Activated T-cell treated with anti-CD3 and anti-CD28 coated beads for 4 hours (primary cell): Measurements from ENCODE around the gene MICA.
"Not testable (repeated sequence)": the region's sequence is repeated elsewhere in the genome, so short reads cannot be mapped to it uniquely, and the experiment has no call there.

ENCODE experiments used
- DNase-seq: peaks from one replicate; pipeline ENCODE4 v3.0.0-alpha.2; 2020

MICA gene

DNA sequence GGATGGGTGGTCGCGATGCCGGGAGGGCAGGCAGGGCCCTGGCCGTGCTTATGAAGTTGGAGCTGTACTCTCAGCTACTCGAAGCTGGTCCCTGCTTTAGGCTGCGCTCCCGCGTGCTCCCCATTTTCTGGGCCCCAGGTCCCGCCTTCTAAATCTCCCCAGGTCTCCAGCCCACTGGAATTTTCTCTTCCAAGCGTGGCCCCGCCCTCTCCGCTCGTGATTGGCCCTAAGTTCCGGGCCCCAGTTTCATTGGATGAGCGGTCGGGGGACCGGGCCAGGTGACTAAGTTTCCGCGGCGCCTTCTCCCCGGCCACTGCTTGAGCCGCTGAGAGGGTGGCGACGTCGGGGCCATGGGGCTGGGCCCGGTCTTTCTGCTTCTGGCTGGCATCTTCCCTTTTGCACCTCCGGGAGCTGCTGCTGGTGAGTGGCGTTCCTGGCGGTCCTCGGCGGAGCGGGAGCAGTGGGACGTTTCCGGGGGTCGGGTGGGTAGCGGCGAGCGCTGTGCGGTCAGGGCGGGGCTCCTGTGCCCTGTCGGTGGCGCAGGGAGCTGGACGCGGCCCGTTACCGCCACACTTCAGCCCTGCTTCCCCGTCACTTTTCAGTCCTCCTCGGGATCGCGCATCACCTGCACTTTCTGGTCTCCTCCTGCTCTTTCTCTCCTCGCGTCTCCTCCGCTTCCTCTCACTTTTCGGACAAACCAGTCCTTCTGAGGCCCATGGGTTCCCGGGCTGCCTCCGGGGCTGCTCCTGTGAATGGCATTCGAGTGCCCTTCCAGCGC, at the start of gene MICA:
TSS of gene MICA (plus strand) at position 313 of the 778 bp plus-strand sequence. CDS start at position 351, 38 bp downstream.
- peak; percentile 47 for DNase-seq

DNA sequence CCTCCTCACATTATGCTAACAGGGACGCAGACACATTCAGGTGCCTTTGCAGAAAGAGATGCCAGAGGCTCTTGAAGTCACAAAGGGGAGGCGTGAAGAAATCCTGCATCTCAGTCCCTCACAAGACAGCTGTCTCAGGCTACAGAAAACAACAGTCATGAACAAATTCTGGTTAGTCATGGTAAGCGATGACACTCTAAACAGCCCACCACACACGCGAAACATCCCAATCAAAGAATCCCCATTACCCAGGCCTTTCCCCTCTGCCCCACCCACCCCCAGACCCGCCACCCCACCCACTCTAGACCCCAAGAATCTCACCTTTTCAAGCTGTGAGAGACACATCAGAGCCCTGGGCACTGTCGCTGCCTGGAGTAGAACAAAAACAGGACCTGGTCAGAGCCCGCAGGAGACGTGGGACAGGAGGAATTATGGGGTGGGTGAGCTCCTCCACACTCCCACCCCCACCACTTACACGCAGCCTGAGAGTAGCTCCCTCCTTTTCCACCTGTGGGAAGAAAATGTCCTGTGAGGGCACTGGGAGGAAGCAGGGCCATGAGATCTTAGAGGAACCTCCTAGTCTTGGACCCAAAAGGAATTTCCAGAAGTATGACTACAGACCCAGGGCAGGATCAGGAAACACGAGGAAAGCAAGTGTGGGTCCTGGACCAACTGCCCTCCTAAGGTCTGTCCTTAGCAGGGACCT, 49.1 kb upstream of the MICA start:
- DNase-seq, result no peak

DNA sequence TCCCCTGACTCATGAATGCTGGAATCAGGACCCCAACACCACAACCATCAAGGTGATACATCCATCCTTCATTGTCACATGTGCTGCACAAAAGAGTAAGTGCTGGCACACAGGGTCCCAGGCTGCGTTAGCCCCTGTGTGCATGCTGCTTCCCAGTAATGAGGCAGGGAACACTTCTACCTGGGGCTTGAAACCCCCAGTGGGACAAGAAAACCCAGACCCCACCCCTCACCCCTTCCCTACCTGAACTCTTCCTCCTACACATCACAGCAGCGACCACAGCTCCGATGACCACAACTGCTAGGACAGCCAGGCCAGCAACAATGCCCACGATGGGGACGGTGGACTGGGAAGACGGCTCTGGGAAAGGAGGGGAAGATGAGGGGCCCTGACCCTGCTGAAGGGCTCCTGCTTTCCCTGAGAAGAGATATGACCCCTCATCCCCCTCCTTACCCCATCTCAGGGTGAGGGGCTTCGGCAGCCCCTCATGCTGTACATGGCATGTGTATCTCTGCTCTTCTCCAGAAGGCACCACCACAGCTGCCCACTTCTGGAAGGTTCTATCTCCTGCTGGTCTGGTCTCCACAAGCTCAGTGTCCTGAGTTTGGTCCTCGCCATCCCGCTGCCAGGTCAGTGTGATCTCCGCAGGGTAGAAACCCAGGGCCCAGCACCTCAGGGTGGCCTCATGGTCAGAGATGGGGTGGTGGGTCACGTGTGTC, 48.4 kb upstream of the MICA start:
- DNase-seq, result no peak

DNA sequence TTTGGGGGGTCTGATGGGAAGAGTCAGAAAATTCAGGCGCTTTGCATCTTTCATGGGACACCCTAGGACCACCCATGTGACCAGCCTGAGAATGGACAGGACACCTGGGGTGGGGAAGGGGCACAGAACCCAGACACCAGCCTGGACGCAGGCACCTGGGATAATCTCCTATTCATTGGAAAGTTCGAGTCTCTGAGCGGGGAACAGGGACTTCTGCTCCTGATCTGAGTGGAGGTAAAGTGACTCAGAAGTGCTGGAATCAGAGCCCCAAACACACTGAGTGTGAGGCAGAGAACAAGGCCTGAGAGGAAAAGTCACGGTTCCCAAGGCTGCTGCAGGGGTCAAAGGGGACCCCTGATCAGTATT, 47.8 kb upstream of the MICA start:
- no peak for DNase-seq

DNA sequence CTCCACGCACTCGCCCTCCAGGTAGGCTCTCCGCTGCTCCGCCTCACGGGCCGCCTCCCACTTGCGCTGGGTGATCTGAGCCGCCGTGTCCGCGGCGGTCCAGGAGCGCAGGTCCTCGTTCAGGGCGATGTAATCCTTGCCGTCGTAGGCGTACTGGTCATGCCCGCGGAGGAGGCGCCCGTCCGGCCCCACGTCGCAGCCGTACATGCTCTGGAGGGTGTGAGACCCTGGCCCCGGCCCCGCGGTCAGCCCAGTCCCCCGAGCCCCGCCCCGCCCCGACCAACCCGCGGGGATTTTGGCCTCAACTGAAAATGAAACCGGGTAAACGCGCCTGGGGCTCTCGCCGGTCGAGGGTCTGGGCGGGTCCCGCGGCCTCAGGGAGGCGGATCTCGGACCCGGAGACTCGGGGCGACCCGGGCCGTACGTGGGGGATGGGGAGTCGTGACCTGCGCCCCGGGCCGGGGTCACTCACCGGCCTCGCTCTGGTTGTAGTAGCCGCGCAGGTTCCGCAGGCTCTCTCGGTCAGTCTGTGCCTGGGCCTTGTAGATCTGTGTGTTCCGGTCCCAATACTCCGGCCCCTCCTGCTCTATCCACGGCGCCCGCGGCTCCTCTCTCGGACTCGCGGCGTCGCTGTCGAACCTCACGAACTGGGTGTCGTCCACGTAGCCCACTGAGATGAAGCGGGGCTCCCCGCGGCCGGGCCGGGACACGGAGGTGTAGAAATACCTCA, 47.0 kb upstream of the MICA start:
- DNase-seq, result no peak

DNA sequence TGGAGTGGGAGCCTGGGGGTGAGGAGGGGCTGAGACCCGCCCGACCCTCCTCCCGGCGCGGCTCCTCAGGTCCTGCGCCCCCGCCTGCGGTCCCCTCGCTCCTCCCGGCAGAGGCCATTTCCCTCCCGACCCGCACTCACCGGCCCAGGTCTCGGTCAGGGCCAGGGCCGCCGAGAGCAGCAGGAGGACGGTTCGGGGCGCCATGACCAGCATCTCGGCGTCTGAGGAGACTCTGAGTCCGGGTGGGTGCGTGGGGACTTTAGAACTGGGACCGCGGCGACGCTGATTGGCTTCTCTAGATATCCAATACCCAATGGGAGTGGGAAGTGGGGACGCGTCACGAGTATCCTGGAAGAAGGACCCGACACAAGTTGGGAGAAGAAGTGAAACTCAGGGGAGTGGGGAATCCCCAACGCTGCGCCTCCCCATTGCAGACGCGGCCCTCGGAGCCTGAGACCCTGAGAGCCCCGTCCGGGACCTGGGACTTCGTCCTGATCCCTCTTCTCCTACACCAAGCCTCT, 46.4 kb upstream of the MICA start, which contains the start of gene HLA-B:
TSS of gene HLA-B (minus strand) at position 234 of the 521 bp plus-strand sequence. CDS start at position 213, 21 bp downstream.
- DNase-seq, result peak; percentile 69

DNA sequence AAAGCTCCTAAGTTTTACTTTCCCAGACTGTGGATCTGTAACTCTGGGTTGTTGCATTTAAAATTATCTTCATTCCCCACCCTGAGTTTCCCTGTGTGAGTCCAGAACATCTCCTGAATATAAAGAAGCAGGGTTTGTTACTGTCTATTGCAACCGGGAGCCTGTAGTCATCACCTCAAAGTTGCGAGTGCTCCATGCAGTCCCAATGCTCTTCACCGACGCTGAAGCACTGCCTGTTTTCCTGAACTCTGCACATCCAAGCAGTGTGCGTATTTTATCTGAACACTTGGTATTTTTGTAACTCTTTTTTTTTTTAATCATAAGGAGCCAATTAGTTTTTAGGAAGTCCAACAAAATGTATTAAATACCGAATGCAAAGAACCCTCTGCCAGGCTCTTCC, 45.5 kb upstream of the MICA start:
- no peak for DNase-seq

DNA sequence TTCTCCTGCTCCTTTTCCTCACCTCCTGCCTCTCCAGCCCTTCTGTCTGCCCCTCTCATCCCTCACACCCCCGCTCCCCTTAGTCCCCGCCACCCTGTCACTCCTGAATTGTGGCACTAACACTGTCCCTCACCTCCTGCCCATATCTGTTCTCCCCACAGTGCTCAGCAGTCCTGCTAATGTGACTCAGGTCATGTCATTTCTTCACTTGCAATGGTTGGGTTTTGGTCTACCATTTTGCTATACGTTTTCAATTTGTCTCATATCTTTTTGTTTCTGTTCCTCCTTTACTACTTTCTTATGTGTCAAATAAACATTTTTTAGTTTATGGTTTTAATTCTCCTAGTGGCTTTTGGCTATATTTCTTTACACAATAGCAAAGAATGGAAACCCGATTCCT, 45.1 kb upstream of the MICA start:
- no peak for DNase-seq

DNA sequence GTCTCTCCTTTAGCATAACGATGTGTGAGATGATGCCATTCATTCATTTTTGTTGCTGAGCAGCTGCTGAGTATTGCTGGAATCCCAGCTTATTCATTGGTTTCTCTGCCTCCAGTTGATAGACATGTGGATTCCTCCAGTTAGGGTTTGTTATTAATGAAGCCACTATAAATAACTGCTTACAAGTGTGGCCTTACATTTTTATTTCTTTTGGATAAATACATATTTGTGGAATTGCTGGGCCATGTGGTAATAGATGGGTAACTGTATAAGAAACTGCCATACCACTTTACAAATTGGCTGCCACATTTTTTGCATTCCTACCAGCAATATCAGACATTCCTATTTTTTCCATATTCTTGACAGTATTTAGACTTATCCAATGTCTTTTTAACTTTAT, 43.8 kb upstream of the MICA start:
- DNase-seq, result no peak

DNA sequence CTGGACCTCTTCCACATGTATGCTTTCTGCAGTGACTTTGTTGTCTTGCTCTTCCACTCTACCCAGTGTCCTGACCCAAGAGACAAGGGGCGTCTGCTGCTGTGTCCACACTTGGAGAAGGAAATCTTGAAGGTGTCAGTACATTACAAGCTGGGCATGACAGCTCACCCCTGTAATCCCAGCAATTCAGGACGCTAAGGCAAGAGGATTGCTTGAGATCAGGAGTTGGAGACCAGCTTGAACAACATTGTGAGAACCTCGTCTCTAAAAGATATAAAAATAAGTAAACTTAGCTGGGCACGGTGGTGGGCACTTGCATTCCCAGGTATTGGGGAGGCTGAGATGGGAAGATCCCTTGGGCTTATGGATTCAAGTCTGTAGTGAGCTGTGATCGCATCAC, 40.6 kb upstream of the MICA start:
- no peak for DNase-seq

DNA sequence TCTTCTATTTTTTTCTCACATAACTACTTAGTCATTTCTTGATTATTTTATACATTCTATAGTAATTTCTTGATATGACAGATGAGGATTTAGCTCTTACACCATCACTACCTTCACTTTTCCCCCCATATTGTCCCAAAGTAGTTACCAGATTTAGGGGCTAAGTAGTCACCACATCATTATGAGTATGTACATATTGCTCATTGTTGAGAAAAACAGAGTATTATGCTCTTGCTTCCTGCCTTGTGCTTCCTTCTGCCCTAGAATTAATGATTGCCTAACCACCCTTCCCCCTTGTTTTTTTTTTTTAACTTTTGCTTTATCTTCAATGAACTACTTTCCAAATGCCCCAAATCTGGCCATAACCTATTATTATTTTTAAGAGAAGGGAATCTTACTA, 39.6 kb upstream of the MICA start:
- no peak for DNase-seq

DNA sequence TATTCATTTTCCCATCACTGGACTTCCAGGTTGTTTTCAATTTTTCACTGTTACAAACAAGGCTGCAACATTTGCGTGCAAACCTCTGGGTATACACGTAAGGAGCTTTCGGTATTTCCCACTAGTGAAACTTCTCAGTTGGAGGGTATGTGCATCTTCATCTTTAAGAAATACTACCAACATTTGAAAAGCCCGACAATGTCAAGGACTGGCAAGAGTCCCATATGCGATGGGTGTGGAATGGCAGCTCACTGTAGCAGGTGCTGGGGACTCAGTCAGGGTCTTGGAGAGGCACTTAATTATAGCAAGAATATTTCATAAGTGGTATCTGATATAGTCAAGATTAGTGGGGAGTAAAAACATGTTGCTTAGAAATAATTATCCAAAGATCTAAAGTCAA, 37.5 kb upstream of the MICA start:
- DNase-seq, result no peak

DNA sequence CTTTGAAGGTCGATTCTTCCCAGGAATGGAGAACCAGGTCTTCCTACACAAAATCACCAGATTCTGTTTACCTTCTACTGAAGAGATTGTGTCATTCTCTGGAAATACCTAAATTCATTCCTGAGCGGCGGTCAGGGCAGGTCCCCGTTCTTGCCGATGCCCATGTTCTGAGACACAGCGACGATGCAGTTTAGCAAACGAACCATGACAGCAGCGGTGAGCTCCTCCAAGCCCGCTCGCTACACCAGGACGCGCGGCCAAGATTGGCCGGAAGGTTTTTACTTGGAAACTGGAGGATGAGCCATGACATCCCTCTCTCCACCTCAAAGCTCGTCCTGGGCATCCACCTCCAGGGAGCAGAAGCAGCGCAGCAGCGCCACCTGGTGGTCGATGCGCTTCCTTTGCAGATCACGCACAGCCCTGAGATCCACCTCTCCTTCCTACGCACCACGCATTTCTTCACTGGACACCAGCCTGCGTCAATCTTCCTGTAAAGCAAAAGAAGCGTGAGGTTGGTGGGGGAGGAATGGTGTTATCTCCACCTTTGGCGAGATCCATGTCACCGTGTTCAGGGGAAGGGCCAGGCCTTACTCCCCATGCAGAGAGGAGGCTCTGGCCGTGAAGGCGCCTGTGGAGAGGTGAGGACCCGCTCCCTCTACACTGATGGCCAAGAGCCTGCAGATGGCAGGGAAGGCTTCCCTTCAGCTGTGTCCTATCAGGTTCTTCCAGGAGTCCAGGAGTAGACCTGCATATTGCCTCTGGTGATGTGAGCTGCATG, 36.5 kb upstream of the MICA start:
- DNase-seq, result peak; percentile 84

DNA sequence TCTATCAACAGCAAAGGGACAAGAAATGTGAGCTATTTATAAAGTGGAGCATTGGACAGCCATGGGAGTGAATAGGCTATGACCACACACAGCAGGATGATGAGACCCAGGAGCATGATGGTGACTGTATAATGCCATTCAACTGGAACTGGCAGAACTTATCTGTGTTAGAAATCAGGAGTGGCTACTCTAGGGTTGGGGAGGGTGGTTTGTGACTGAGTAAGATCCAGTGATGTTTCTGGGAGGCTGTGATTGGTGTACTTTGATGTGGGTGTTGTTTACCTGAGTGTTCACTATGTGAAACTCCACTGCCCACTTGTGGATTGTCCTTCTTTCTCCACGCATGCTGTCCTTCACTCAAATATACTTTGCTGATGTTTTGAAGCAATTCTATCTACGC, 34.9 kb upstream of the MICA start:
- DNase-seq, result no peak

DNA sequence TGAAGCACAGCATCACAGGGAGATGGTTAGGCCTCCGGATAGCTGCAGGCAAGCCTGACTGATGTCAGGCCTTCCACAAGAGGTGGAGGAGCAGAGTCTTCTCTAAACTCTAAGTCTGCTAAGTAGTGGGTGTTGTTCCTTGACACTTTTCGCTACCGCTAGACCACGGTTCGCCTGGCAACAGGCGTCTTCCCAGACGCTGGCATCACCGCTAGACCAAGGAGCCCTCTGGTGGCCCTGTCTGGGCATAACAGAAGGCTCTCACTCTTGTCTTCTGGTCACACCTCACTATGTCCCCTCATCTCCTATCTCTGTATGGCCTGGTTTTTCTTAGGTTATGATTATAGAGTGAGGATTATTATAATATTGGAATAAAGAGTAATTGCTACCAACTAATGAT, 29.3 kb upstream of the MICA start:
- not testable (repeated sequence) for DNase-seq

DNA sequence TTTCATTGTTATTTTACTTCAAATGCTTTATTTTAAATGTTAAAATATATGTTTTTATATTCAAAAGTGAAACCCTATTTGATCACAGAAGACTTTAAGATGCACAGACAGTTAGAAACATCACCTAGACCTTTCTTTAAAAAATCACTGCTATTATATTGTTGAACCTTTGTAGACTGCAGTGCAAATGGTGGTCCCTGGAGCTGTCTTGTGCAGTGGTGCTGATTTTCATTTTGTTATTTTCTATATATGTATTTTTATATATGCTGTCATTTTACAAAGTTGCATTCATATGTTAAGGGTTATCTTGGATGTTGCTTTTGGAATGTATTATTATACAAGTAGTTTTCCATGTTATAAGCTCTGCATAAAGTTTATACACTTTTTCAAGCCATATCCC, 27.7 kb upstream of the MICA start:
- no peak for DNase-seq

DNA sequence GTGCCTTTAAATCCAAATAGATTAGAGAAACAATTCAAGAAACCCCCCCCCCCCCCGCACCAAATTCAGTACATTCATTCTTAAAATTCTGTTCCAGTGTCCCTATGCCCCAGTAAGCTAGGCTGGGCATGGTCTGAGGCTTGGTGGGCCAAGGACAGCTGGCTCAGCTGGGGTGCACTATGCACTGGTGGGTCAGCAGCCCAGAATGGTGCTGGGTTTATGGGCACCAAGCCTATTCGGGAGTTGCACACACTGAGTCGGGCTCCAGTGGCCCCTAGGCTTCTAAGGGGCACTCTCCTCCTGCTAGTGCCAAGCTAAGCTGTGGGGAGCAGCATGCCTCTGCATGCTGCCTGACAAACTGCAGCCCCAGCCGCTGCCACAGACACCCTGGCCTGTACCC, 26.4 kb upstream of the MICA start:
- DNase-seq, result no peak

DNA sequence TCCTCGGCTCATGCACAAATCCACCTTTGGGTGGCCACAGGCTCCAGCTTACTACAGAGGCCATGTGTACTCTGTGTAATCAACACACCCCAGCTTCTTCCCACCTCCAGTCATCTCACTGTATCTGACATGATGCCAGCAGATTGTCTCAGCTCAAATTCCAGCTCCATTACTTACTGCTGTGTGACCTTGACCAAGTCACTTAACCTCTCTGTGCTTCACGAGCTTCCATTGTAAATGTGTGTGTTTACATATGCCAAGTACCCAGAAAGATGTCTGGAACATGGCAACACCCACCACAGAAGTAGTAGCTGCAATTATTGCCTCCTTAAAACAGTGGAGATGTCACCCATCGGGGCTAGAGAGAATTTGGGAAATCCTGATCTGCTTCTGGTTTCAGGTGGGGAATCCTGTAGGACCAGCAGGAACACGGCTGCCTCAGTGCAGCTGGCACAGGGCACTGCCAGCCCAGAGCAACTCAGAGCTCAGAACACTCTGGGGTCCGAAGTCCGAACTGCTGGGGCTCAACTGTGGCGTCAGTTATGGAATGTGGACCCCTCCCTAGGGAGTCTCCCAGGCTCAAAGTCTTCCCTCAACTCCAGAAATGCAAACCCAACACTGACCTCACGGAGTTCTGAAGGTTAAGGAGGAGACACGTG, 25.2 kb upstream of the MICA start:
- no peak for DNase-seq

DNA sequence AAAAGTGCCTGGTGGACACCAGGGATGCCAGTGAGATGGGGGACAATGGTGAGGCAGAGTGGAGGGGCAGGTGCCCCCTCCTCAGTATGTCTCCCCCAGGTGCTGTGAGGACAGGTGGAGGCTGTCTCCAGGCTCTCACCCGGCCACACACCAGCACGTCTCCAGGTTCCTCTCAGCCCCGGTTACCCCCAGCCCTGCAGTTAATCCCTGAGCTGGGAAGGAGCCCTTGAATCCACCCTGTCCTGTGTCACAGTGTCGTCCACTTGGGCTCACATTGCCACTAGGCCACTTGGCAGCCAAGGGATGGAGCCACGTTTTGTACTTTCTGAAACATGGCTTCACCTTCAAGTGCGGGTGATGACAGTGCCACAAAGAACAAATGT, 24.7 kb upstream of the MICA start:
- no peak for DNase-seq

DNA sequence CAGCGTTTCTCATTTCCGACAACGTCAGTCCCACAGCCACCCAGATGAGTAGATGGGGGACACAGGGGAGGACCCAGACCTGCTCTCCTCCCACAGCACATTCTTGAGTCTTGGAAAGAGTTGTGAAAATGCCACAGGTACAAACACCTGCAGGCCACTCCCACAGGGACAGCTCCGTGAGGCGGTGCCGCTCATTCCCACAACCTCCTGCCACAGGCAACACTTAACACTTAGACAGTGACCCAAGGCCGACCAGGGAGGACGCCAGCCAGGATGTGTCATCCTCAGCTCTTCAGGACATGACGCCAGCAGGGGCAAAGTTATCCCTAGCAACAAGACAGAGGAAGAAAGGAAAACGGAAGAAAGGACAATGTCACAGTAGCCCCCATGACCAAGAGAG, 23.5 kb upstream of the MICA start:
- DNase-seq, result no peak

DNA sequence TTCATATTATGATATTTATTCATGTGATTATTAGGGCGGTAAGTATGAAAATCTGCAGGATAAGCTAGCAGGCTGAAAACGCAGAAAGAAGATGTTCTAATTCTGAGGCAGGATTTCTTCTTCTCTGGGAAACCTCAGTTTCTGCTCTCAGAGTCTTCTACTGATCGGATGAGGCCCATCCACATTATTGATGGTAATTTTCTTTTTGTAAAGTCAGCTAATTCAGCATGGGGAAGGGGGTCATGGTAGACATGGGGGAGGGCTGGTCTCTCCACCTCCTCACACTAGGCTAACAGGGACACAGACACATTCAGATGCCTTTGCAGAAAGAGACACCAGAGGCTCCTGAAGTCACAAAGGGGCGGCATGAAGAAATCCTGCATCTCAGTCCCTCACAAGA, 21.7 kb upstream of the MICA start:
- DNase-seq, result no peak

DNA sequence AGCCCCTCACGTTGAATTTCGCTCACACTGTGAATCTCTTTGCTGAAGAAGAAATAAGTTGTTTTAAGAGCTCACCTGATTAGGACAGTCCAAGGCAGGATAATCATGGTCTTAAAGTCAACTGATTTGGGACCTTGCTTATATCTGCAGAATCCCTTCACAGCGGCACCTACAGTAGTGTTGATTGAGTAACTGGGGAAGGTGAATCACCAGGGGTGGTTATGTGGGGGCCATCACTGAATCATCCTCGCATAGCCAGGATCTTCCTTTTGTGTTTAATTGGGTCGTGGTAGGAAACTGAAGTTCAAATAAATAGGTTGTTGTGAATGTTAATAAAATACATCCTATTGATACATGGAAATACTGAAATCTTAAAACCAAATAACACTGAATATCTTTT, 20.2 kb upstream of the MICA start:
- no peak for DNase-seq
